HepG2 (cell line): ENCODE results near the gene SNAI1. TPM values are rescaled to one million over a fixed set of nuclear protein-coding genes. Genes with fewer than 3 reads are reported as not detected.

Experiments used
- CHCHD3 ChIP-seq: sonication (generic); formaldehyde crosslinking; IDR thresholded peaks from 2 replicates; pipeline ENCODE4 v1.8.0; 2022; ENCODE audit warnings: mild to moderate bottlenecking, missing genetic modification reagents, moderate library complexity
- CSRNP1 ChIP-seq: sonication (generic); formaldehyde crosslinking; IDR thresholded peaks from 2 replicates; pipeline ENCODE4 v1.8.1; 2023; ENCODE audit warnings: mild to moderate bottlenecking, missing genetic modification reagents
- GABPA ChIP-seq, 2 experiments: IDR thresholded peaks; 2 replicates each; pipeline ENCODE4 v1.6.1; 2011 to 2016; ENCODE audit warnings: low read depth in 2 of 2, low read length in 1 of 2, missing biosample characterization in 1 of 2, missing genetic modification characterization in 1 of 2
- KLF6 ChIP-seq: IDR thresholded peaks from 2 replicates; pipeline ENCODE4 v1.8.0; 2016; ENCODE audit warnings: missing biosample characterization, missing genetic modification reagents
- MED1 ChIP-seq: sonication (generic); formaldehyde crosslinking; IDR thresholded peaks from 2 replicates; pipeline ENCODE4 v1.4.0; 2020; ENCODE audit warnings: missing genetic modification reagents
- NFYC ChIP-seq: IDR thresholded peaks from 2 replicates; pipeline ENCODE4 v1.6.1; 2016; ENCODE audit warnings: missing genetic modification reagents, missing compliant biosample characterization
- NRL ChIP-seq: sonication (generic); formaldehyde crosslinking; IDR thresholded peaks from 2 replicates; pipeline ENCODE4 v1.5.0; 2020; ENCODE audit warnings: missing genetic modification reagents, mild to moderate bottlenecking, moderate library complexity, borderline replicate concordance
- POLR2AphosphoS2 ChIP-seq: IDR thresholded peaks from 2 replicates; pipeline ENCODE4 v1.6.1; 2011; ENCODE audit warnings: low read depth, low read length, improper control_type of control experiment
- REPIN1 ChIP-seq: sonication (generic); formaldehyde crosslinking; IDR thresholded peaks from 2 replicates; pipeline ENCODE4 v1.8.0; 2022; ENCODE audit warnings: missing genetic modification reagents, low read depth, mild to moderate bottlenecking, borderline replicate concordance
- SKIL ChIP-seq: sonication (generic); formaldehyde crosslinking; IDR thresholded peaks from 2 replicates; pipeline ENCODE4 v1.8.0; 2022; ENCODE audit warnings: missing genetic modification reagents, mild to moderate bottlenecking, moderate library complexity, borderline replicate concordance
- ZBTB34 ChIP-seq: sonication (generic); formaldehyde crosslinking; IDR thresholded peaks from 2 replicates; pipeline ENCODE4 v1.8.0; 2022; ENCODE audit warnings: mild to moderate bottlenecking, missing genetic modification reagents
- ZEB1 ChIP-seq: IDR thresholded peaks from 2 replicates; pipeline ENCODE4 v1.6.1; 2012; ENCODE audit warnings: mild to moderate bottlenecking, low read depth, inconsistent platforms; ENCODE audit not compliant: insufficient replicate concordance
- ZNF10 ChIP-seq: sonication (generic); formaldehyde crosslinking; IDR thresholded peaks from 2 replicates; pipeline ENCODE4 v1.4.0; 2020; ENCODE audit warnings: mild to moderate bottlenecking, low read depth, missing genetic modification reagents, borderline replicate concordance
- ZNF460 ChIP-seq: sonication (generic); formaldehyde crosslinking; IDR thresholded peaks from 2 replicates; pipeline ENCODE4 v1.5.1; 2020; ENCODE audit warnings: missing genetic modification reagents, mild to moderate bottlenecking, borderline replicate concordance
- ZNF558 ChIP-seq: sonication (generic); formaldehyde crosslinking; IDR thresholded peaks from 2 replicates; pipeline ENCODE4 v1.9.0; 2022; ENCODE audit warnings: mild to moderate bottlenecking, missing genetic modification reagents, borderline replicate concordance
- ZXDC ChIP-seq: sonication (generic); formaldehyde crosslinking; IDR thresholded peaks from 2 replicates; pipeline ENCODE4 v1.5.0; 2020; ENCODE audit warnings: mild to moderate bottlenecking, missing genetic modification reagents
- polyA plus RNA-seq, 8 experiments: library from polyadenylated mRNA; depleted of rRNA in 3 of 8; stranded (reverse) in 7 of 8; unstranded in 1 of 8; fragments of >200 nt; fragmentation: Illumina TruSeq in 4 of 8; extraction: Trizol in 4 of 8; gene quantifications; 2 replicates each; pipeline versions ENCODE4 v1.2.1 to v1.2.3, GENCODE V29; 2011 to 2016; ENCODE audit warnings: low read depth in 4 of 8, missing spikeins in 1 of 8, mixed read lengths in 1 of 8; ENCODE audit not compliant: insufficient read depth in 1 of 8
- total RNA-seq, 5 experiments: library from RNA; depleted of rRNA; stranded (reverse); fragments of >200 nt; fragmentation: Illumina TruSeq; extraction: Trizol; gene quantifications; 2 replicates each; pipeline ENCODE4 v1.2.3, GENCODE V29; 2016; ENCODE audit warnings: low read depth in 1 of 5
- TF ChIP-seq, protein P1 (sequence below): sonication (generic); formaldehyde crosslinking; IDR thresholded peaks from 2 replicates; pipeline ENCODE4 v1.4.0; 2020; ENCODE audit warnings: missing genetic modification reagents, borderline replicate concordance

The SNAI1 gene
- total and polyA plus RNA-seq, 2 of the 13 experiments (the other 11 are each of a cell fraction or from before 2014, with no cell fraction given): 1.3 to 1.4 TPM

- peak; percentile 61; the same call in 1 of the 2 replicates for TF ChIP-seq CSRNP1 (CRISPR knock-in tag)
- peak; percentile 53; the same call in 1 of the 2 replicates for TF ChIP-seq SKIL (CRISPR knock-in tag)
- peak; percentile 85; the same call in 1 of the 2 replicates for TF ChIP-seq REPIN1
- peak; percentile 94; the same call in 1 of the 2 replicates for TF ChIP-seq ZNF558 (CRISPR knock-in tag)
- peak; percentile 52 for TF ChIP-seq ZEB1
- TF ChIP-seq ZNF460 (CRISPR knock-in tag): no peak; the same call in 1 of the 2 replicates
- TF ChIP-seq KLF6 (CRISPR knock-in tag): peak; percentile 90; the same call in 1 of the 2 replicates
- TF ChIP-seq NFYC (CRISPR knock-in tag): no peak
- no peak for TF ChIP-seq ZNF10 (CRISPR knock-in tag)
- TF ChIP-seq ZXDC: no peak
- no peak for TF ChIP-seq GABPA (IDR thresholded peaks at IDR 0.05; ENCODE audit: low read depth, low read length)
- TF ChIP-seq GABPA (CRISPR knock-in tag; IDR thresholded peaks at IDR 0.05; ENCODE audit: low read depth): peak; percentile 3; the same call in 1 of the 2 replicates
- TF ChIP-seq MED1 (CRISPR knock-in tag): peak; percentile 48
- peak; percentile 84 for TF ChIP-seq NRL (CRISPR knock-in tag)
- TF ChIP-seq ZBTB34 (CRISPR knock-in tag): no peak; the same call in 1 of the 2 replicates
- TF ChIP-seq POLR2AphosphoS2: no peak
- TF ChIP-seq, protein P1, sequence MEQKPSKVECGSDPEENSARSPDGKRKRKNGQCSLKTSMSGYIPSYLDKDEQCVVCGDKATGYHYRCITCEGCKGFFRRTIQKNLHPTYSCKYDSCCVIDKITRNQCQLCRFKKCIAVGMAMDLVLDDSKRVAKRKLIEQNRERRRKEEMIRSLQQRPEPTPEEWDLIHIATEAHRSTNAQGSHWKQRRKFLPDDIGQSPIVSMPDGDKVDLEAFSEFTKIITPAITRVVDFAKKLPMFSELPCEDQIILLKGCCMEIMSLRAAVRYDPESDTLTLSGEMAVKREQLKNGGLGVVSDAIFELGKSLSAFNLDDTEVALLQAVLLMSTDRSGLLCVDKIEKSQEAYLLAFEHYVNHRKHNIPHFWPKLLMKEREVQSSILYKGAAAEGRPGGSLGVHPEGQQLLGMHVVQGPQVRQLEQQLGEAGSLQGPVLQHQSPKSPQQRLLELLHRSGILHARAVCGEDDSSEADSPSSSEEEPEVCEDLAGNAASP (CRISPR knock-in tag): peak; percentile 61; the same call in 1 of the 2 replicates
- peak; percentile 88 for TF ChIP-seq CHCHD3 (CRISPR knock-in tag)
Measured at GRCh38 chr20:49936153-49937026, 46.4 kb upstream of the SNAI1 start, which contains the start of gene RNF114 (continued).
